ENCODE results near the gene MPV17. TPM values are rescaled to one million over a fixed set of nuclear protein-coding genes. Genes with fewer than 3 reads are reported as not detected.

The MPV17 gene
- total RNA-seq, 1 experiment from 2014 or later, result 59.4 TPM

GRCh38 chr2:27316655-27317412 lies 6.1 kb downstream of the MPV17 start:
- peaks cover 9 to 15% of the 10 kb centered on the region in 2 experiments; a peak in 3 of 4 replicates for H3K4me1 Mint-ChIP-seq
- H4K5ac ChIP-seq (ENCODE audit: insufficient read length, low read depth, low read length), result no peak overlapping the region
- no peak overlapping the region for H3K27ac ChIP-seq (ENCODE audit: insufficient read length, low read depth, low read length)
- no peaks in the 10 kb centered on the region; the same call in none of the 2 replicates for H3K27me3 Mint-ChIP-seq (ENCODE audit: low read depth)
- DNase-seq, result no peak
- no peak overlapping the region for H2BK120ac ChIP-seq (ENCODE audit: low read depth, low read length, poor library complexity, severe bottlenecking)
- no peak overlapping the region for H2BK5ac ChIP-seq (ENCODE audit: insufficient read length, low read length)
- WGBS (ENCODE audit: extremely low coverage, insufficient read length, low lambda C conversion rate), result no CpG with 5 or more reads among the region's 12 CpGs
- H3K18ac ChIP-seq (ENCODE audit: insufficient read length, low read depth, low read length), result no peak overlapping the region
- H3K4ac ChIP-seq (ENCODE audit: low read depth, low read length), result no peak overlapping the region
- no peak overlapping the region for H3K14ac ChIP-seq (ENCODE audit: insufficient read depth, low read length)
- no peak for TF ChIP-seq CTCF (conservative IDR thresholded peaks at IDR 0.05)
- no peaks in the 10 kb centered on the region for H3K9me3 ChIP-seq (ENCODE audit: control insufficient read depth, low read depth, low read length)
- H3K4me3 Mint-ChIP-seq, result no peak overlapping the region
- no peak overlapping the region for H2BK12ac ChIP-seq (ENCODE audit: insufficient read length, low read depth, low read length)
- H3K79me2 ChIP-seq (ENCODE audit: insufficient read depth, low read length), result no peaks in the 10 kb centered on the region
- no peaks in the 10 kb centered on the region for H3K27me3 ChIP-seq (ENCODE audit: insufficient read depth, low read length)
- no peak overlapping the region for H2BK20ac ChIP-seq (ENCODE audit: low read depth, low read length, poor library complexity, severe bottlenecking)
- no peak overlapping the region for H3K23ac ChIP-seq (ENCODE audit: insufficient read length, low read depth, low read length)
- H3K9me3 Mint-ChIP-seq, result no peaks in the 10 kb centered on the region
- H4K91ac ChIP-seq (ENCODE audit: insufficient read length, low read depth, low read length), result no peak overlapping the region
- H4K20me1 ChIP-seq (ENCODE audit: control insufficient read depth, insufficient read depth, insufficient read length), result no peaks in the 10 kb centered on the region
- H3K79me1 ChIP-seq (ENCODE audit: insufficient read depth, low read depth, low read length, poor library complexity, severe bottlenecking), result no peaks in the 10 kb centered on the region
- no peak overlapping the region for H3K56ac ChIP-seq (ENCODE audit: insufficient read length, low read depth, low read length)
- H3K9ac ChIP-seq (ENCODE audit: extremely low read depth, insufficient read length, low read length), result no peak overlapping the region
- peaks cover 6% of the 10 kb centered on the region; the same call in 1 of the 2 replicates for H3K4me1 ChIP-seq (ENCODE audit: insufficient read depth, low read length)
- H3K4me2 ChIP-seq (ENCODE audit: insufficient read depth, insufficient read length, low read length), result no peak overlapping the region
- peaks cover 0 to 2% (median 0%) of the 10 kb centered on the region in 3 experiments; a peak in 2 of 7 replicates for H3K36me3 Mint-ChIP-seq (ENCODE audit: insufficient read depth in 1 of 3, low read depth in 3 of 3)
- H2AFZ ChIP-seq (ENCODE audit: low read length), result no peak overlapping the region
- no peak overlapping the region for H3T11ph ChIP-seq (ENCODE audit: low read length)
- H2AK5ac ChIP-seq (ENCODE audit: insufficient read length, low read length), result no peak overlapping the region
- H4K8ac ChIP-seq (replicated peaks; ENCODE audit: insufficient read length, low read depth, low read length), result no peak overlapping the region
- H2BK15ac ChIP-seq (ENCODE audit: low read depth, low read length), result no peak overlapping the region
- no peaks in the 10 kb centered on the region for H3K23me2 ChIP-seq (ENCODE audit: insufficient read length, low read depth, low read length, poor library complexity, severe bottlenecking)
- no peak overlapping the region for H3K27ac Mint-ChIP-seq
